PC-3 (cell line): ENCODE measurements around the gene CALHM6.
"Not testable (repeated sequence)": the region's sequence is repeated elsewhere in the genome, so short reads cannot be mapped to it uniquely, and the experiment has no call there.

Experiments
- EZH2 ChIP-seq: fragments of 300-600 bp; sonication (generic); IDR thresholded peaks from one replicate; pipeline ENCODE4 v1.6.1; 2017; ENCODE audit warnings: antibody characterized with exemption, mild to moderate bottlenecking, low read length; ENCODE audit not compliant: unreplicated experiment
- TF ChIP-seq, protein P1 (sequence below): fragments of 300-600 bp; sonication (generic); conservative IDR thresholded peaks from 2 replicates; pipeline ENCODE4 v1.5.1; 2017; ENCODE audit warnings: antibody characterized with exemption, low read depth, mild to moderate bottlenecking, low read length

DNA sequence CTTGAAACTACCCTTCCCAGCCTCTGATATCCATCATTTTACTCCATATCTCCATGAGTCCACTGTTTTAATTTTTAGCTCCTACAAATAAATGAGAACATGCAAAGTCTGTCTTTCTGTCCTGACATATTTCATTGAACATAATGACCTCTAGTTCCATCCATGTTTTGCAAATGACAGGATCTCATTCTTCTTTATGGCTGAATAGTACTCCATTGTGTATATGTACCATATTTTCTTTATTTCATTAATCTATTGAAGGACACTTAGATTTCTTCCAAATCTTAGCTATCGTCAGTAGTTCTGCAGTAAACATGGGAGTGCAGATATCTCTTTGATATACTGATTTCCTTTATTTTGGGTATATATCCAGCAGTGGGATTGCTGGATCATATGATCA is 34.0 kb downstream of the CALHM6 start:
- not testable (repeated sequence) for TF ChIP-seq EZH2
- TF ChIP-seq, protein P1, sequence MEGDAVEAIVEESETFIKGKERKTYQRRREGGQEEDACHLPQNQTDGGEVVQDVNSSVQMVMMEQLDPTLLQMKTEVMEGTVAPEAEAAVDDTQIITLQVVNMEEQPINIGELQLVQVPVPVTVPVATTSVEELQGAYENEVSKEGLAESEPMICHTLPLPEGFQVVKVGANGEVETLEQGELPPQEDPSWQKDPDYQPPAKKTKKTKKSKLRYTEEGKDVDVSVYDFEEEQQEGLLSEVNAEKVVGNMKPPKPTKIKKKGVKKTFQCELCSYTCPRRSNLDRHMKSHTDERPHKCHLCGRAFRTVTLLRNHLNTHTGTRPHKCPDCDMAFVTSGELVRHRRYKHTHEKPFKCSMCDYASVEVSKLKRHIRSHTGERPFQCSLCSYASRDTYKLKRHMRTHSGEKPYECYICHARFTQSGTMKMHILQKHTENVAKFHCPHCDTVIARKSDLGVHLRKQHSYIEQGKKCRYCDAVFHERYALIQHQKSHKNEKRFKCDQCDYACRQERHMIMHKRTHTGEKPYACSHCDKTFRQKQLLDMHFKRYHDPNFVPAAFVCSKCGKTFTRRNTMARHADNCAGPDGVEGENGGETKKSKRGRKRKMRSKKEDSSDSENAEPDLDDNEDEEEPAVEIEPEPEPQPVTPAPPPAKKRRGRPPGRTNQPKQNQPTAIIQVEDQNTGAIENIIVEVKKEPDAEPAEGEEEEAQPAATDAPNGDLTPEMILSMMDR, result not testable (repeated sequence)
